Measurements from ENCODE around the gene MPO.

GRCh38 chr17:58279736-58280479 is 827 bp downstream of the MPO start:
- TF ChIP-seq CTCF (IDR thresholded peaks at IDR 0.05), result no peak
- no peak for TF ChIP-seq POLR2A (IDR thresholded peaks at IDR 0.05)
